C4-2B (cell line): ENCODE measurements around the gene JHY.

Experiments
- CTCF ChIP-seq: fragments of 450-650 bp; conservative IDR thresholded peaks from 2 replicates; pipeline ENCODE4 v1.5.1; 2017; ENCODE audit warnings: mild to moderate bottlenecking
- ZFX ChIP-seq: fragments of 450-650 bp; IDR thresholded peaks from 2 replicates; pipeline ENCODE4 v1.6.1; 2017

GRCh38 chr11:122893131-122893530 lies 10.6 kb downstream of the JHY start:
- TF ChIP-seq CTCF = no peak
- TF ChIP-seq ZFX = no peak
